GM19240 (cell line): Measurements from ENCODE around the gene PKP4.

Experiments
- DNase-seq: peaks from one replicate; pipeline ENCODE4 v3.0.0; 2011; ENCODE audit warnings: low spot score; ENCODE audit not compliant: insufficient read length

Gene PKP4

DNA sequence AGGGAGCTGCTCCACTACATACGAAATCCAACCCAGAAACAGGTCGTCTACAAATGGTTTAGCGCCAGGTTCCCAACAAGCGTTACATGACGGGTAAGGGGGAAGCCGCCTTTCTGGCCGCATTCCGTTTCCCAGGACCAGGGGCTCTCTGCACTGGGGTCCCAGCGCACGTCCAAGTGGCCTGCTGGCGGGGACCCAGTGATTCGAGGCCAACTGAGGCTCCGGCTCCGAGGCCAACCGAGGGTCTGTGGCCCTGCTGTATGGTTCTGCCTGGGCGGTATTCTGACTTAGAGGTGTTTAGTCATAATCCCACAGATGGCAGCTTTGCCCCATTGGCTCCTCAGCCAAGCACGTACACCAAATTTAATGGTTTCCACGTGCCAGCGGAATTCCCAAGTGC lies 127.2 kb downstream of the PKP4 start:
- DNase-seq = no peak

- no peak for DNase-seq
Measured at GRCh38 chr2:158586491-158586890, 129.7 kb downstream of the PKP4 start.

DNA sequence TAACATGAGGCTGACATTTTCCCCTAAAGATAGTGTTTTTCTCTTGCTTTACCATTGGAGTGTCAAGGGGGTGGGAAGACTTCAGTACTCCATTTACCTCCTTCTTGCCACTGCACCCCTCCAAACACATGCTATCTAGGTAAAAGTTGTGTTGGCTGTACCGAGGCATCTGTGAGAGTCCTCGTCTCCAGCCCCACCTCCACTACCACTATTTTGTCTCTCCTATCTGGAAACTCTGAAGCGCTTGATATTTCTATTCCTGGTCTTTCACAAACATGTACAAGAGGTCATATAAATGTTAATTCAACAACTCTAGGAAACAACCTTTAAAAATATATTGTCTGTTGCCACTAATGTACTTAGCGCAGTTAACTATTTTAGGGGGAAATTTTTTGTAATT lies 132.6 kb downstream of the PKP4 start:
- no peak for DNase-seq

DNA sequence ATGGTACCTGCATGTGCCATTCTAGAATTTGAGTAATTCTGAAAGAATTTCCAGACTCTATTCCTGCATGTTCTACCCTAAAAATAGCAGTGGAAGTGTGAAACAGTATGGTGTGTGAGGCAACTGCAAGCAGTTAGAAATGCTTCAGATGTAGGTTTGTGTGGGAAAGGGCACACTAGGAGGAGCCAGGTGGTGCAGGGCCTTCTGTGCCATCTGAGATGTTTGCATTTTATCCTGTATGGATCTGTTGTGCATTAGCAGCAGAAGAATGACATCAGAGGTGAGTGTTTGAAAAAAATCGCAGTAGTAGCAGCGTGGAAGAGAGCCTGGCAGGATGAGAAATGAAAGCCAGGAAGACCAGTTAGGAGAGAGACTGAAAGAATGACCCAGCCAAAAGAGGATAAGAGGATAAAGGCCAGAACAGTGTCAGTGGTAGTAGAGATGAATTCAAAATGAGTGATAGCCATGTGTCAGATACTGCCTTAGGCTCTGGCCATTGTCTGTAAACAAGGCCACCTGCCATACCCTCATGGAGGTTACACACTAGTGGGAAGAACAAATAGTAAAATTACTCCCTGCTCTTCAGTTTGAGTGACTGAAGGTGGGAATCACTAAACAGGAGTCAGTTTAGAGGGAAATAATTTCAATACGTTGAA lies 142.2 kb downstream of the PKP4 start:
- no peak for DNase-seq

- DNase-seq = no peak
Measured at GRCh38 chr2:158599609-158600008, 142.9 kb downstream of the PKP4 start.

GRCh38 chr2:158600155-158600802 lies 143.5 kb downstream of the PKP4 start:
- DNase-seq = no peak

GRCh38 chr2:158602027-158602426 lies 145.3 kb downstream of the PKP4 start:
- no peak for DNase-seq

DNA sequence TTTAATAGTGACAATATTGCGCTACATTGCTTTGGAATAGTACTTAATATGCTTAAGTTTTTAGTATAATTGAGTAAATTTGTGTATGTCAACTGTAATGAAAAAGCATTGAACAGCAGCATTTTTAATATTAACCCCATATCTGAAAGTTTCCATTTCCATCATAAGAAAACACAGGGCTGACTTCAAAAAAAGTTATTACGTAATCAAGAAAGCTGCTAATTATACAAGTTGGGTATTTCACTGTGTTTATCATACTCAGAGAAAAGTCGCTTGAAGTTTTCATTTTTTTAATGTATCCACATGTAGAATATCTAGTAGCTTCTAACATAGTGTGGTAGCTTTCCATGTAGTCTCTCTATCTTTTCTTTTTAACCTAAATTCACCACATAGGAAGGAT lies 146.5 kb downstream of the PKP4 start:
- no peak for DNase-seq

DNA sequence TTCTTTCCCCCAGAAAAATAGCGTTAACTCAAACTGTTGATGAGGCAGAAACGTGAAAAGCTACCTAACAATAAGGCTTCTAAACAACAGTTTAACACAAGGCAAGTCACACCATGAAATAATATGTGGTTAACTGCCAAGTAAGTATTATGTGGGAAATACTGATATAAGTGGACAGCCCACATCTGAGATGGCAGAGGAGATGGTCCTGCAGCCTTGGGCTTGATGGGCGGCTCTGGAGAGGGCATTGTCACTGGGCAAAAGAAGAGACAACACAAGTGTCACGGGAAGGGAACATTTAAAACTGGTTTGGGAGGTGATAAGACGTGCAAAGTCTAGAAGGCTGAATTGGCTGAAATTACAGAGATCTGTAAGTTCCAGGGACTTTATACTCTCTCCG lies 147.2 kb downstream of the PKP4 start:
- DNase-seq = no peak

GRCh38 chr2:158610059-158610458 lies 153.3 kb downstream of the PKP4 start:
- no peak for DNase-seq

- no peak for DNase-seq
Measured at GRCh38 chr2:158616480-158617000, 159.8 kb downstream of the PKP4 start.

- no peak for DNase-seq
Measured at GRCh38 chr2:158618891-158619490, 162.2 kb downstream of the PKP4 start.

- no peak for DNase-seq
Measured at GRCh38 chr2:158619496-158619895, 162.7 kb downstream of the PKP4 start.

GRCh38 chr2:158620656-158621055 lies 163.9 kb downstream of the PKP4 start:
- DNase-seq = no peak

DNA sequence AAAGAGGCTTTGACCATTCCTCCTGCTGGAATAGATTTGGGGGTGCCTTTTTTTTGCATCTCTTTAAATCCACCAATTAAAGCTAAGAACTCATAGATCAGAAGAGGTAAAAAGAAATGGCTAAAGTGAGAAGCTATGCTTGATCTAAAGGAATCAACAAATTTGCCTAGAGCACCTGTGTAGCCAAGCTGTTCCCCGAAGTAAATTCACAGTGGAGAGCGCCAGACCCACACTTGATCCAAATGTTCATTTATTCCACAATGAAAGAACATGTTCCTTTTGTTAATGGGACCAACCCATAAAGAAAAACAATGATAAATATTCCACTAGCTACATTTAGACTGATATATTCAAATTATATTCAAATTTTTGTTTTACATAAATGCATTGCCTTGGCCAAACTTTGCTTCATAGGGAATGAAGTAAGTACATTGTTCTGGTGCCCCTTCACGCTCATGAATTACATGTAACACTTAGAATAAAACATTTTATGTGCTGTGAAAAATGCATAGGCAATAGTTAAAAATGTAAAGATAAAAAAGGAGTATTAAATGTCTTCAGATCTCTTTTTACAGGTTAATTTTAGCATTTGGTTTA lies 167.4 kb downstream of the PKP4 start:
- DNase-seq = no peak

- no peak for DNase-seq
Measured at GRCh38 chr2:158624961-158625360, 168.2 kb downstream of the PKP4 start.

DNA sequence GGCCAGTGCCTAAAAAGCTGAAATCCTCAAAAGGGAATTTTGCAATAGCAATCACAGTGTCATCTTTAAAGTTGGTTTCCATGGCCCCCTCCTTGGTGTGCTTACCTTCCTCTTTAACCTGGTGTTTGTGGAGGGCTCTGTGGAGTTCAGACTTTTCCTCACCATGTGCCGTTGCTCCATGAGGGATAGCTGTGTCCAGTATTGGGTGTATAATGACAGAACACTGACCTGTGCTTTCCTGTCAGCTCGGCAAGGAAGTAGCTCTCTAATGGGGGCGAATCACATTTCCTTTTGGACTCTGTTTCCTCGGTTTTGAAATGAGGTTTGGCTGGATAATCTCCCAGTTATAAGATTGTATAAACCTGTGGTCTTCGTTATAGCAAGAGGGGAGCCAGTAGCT lies 172.4 kb downstream of the PKP4 start:
- DNase-seq = no peak

- DNase-seq = no peak
Measured at GRCh38 chr2:158633261-158633660, 176.5 kb downstream of the PKP4 start.

DNA sequence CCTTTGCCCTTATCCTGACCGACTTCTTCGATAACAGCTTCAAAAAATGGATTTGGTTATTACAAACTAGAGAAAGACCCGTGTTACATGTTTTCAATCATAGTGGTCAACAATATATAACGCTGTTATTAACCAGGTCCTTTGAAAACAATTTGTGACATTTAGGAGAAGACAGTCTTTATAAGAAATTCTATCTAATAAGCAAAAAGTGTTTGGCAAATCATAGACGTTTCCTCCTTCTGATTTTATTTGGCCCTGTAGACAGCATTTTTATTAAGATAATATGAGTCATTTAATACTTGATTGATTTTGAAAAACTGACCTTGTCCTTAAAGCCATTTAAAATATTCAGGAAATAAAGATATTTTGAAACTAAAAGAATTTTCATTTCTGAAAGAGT lies 177.9 kb downstream of the PKP4 start:
- no peak for DNase-seq

DNA sequence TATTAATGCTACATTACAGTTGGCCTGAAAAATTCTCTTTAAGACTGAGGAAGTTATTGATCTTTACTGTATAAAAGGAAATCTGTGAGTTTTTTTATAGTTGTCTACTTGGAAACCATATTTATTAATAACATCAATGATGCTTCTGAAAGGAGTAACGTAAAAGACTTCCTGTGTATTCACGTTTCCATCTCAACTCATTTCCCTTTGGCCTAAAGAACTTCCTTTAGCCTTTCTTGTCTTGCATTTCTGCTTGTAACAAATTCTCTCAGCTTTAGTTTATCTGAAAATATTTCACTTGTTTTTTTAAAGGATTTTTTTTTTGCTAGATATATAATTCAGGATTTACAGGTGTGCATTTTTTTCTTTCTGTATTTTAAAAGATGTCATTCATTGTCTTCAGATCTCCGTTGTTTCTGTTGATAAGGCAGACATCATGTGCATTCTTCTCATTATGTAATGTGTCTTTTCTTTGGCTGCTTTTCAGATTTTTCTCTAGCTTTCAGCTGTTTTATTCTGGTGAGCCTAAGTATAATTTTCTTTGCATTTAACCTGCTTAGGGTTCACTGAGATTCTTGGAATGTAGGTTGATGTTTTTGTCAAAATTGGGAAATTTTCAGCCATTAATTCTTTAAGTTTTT lies 179.3 kb downstream of the PKP4 start:
- DNase-seq = no peak

DNA sequence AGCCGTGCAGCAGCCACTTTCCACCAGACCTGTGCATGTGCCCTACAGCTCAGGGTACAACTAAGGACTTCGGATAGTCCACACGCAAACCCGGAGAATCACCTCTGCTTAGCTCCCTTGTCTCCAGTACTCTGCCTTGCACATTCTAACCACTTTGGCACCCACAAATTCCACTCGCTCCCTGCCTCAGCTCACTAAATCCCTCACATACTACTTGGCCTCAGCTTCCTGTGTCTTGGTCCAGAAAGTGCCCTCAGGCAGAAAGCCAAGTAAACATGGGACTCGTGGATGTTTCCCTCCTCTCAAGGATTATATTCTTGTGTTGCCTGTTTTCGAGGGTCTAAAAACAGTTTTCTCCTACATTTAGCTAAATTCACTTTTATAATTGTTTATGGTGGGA lies 180.6 kb downstream of the PKP4 start:
- no peak for DNase-seq

GRCh38 chr2:158644139-158644538 lies 187.4 kb downstream of the PKP4 start:
- DNase-seq = no peak
